HG03439 (cell line): ENCODE results near the gene CACNB2.

ENCODE experiments used
- ATAC-seq: cut with Tn5 transposase; IDR thresholded peaks from one replicate; pipeline ENCODE4 v1.9.1; 2021; ENCODE audit warnings: mild to moderate bottlenecking, moderate library complexity; ENCODE audit not compliant: unreplicated experiment

CACNB2 gene

DNA sequence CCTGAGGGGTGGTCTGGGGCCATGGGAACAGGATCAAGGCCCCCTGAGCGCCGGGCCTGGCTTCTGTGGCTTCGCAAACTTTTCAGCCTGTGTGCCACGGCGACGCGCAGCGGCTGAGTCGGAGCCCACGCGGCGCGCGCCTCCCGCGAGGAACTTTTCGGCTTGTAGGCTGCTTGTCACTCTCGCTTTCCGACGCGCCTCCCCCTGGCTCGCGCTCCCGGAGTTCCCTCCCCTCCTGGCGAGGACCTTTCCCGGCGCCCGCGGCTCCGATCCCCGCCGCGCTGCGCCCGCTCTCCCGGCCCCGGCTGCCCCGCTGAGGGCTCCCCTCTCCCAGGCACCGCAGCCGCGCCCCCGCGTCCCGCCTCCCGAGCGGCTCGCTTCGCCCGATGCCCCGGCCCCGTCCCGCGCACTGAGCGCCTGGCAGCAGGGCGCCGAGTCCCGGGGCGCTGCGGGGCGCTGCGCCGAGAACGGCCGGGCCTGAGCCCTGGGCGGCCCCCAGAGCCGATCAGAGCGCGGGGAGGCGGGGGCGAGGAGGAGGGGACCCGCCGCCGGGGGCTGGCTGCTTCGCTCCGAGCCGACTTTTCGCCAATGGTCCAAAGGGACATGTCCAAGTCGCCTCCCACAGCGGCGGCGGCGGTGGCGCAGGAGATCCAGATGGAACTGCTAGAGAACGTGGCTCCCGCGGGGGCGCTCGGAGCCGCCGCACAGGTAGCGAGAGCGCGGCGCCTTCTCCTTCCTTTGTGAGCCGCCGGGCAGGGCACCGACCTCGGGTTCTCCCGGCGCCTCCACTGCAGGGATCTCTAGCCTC is at the start of gene CACNB2:
CACNB2 (plus strand) TSS at position 276 of the 808 bp plus-strand sequence.
- ATAC-seq = no peak

DNA sequence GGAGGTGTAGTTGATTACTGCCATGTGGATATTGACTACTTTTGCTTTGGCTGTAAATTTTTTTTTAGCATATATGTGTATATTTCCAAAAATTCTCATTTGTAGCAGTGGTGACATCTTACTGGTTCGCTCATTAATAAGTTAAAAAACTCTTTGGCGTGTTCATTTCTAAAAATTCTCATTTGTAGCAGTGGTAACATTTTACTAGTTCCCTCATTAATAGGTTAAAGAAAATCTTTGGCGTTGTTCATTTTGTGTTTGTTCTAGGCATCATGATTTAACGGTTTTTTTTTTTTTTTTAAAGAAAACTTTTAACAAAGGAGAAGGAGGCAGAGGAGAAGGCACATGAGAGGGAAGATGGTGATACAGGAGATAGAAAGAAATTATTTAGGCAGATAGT is 45.9 kb upstream of the CACNB2 start:
- no peak for ATAC-seq

- no peak for ATAC-seq
Observed at GRCh38 chr10:18094793-18095192, 45.4 kb upstream of the CACNB2 start.

GRCh38 chr10:18097524-18097923 is 42.7 kb upstream of the CACNB2 start:
- no peak for ATAC-seq

GRCh38 chr10:18098201-18098600 is 42.0 kb upstream of the CACNB2 start:
- ATAC-seq = no peak

GRCh38 chr10:18099415-18099814 is 40.8 kb upstream of the CACNB2 start:
- no peak for ATAC-seq

- no peak for ATAC-seq
Observed at GRCh38 chr10:18100669-18101068, 39.6 kb upstream of the CACNB2 start.

DNA sequence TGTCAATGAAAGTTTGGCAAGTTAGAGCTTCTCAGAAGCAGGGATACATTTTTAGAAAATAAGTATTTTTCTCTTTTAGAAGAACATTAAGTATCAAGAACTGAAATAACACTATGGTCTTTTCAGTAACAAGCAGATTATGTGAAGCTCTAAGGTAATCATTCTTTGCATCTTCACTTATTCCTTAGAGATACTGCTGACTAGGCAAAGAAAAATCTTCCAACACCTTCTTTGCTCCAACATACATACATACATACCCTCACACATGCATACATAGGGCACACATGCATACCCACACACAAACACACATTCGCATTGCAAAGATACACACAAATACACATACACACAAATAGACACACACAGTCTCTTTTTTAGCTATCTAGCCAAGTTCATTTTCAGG is 37.8 kb upstream of the CACNB2 start:
- no peak for ATAC-seq

- ATAC-seq = no peak
Observed at GRCh38 chr10:18104223-18104872, 35.9 kb upstream of the CACNB2 start.

DNA sequence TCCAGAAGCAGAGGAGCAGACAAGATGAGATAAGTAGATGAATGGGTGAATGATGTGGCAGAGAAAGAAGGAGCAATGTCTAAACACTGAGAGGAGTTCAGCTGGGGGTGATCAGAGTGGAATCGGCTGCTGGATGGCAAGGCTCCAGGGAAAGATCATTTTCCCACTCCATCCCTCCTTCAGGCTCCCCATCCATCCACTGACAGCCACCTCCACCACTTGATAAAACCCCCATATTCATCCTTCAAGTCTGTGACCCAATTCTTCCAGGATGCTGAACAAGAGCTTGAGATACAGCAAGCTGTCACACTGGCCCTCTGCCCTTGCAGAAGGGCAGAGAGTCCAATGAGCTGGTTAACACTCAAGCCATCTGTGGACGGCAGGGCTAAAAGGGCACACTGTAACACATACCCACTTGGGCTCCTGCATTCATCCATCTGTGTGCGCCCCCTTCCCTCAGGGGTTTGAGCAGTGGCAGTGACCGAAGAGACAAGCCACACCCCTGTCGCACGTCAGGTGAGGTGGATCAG is 30.8 kb upstream of the CACNB2 start:
- ATAC-seq = no peak

DNA sequence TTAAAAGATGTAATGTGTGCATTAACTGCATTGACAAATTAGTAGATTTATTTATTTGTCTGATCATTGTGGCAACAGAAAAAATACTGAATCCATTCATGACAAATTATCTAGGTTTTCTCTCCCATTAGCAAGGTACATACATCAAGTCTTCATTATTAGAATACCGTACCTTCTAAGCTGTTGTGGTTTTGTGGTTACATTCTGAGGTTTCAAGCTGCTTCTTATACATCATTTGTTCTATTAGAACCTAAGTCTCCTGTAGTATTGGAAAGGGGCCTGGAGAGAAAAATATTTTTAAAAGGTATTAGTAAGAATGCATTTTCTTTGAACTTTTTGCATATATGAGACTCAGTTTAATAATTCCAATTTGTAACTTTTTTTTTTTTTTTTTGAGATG is 26.3 kb upstream of the CACNB2 start:
- ATAC-seq = no peak

DNA sequence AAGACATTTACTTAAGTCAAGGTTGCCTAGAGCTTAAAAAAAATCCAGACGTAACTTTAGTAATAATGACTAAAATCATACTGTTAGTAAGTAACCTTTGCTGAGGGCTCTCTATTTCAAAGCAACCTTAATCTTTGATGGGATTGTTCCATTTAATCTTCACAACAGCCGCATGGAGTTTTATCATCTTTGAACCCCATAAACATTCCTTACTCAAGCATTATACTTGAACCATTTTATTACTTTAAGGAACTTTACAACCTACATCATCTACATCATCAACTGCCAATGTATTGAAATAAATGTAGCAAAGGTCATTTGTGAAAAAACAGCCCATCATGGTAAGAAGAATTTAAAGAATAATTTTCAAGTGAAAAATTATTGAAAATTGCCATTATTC is 22.9 kb upstream of the CACNB2 start:
- no peak for ATAC-seq

DNA sequence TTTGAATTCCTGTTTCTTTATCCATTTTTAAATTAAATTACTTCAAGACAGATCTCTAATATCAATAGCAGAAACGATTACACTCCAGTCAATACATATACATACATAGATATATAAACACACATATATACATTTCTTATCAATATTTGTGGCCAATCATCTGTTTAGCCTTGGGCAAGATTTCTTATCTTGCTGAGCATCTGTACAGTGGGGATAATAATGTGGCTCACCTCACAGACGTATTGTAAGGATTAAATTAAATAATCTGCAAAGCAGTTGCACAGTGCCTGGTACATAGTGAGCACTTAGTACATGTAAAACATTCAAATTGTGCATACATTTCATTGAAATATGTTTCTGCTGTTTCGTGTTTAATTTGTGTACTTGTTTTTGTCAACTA is 17.5 kb upstream of the CACNB2 start:
- ATAC-seq = no peak

GRCh38 chr10:18133046-18133445 is 7.2 kb upstream of the CACNB2 start:
- ATAC-seq = no peak

DNA sequence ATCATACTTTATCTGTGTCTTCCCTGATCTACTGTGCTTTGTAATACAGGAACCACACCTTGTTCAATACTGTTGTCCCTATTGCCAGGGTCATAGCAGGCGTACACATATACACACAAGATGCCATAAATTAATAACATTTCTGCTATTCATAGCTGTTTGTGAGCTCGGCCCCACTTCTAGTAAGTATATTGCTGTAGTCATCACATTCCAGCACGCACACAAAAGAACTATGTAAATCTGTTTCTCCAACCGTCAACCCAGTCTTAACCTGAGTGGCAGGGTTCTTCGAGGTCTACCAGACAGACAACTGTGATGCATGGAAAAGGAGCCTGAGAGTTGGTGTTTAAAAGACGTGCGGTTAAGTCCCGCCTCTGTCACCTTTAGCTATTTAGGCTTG is 5.7 kb upstream of the CACNB2 start:
- ATAC-seq = no peak

DNA sequence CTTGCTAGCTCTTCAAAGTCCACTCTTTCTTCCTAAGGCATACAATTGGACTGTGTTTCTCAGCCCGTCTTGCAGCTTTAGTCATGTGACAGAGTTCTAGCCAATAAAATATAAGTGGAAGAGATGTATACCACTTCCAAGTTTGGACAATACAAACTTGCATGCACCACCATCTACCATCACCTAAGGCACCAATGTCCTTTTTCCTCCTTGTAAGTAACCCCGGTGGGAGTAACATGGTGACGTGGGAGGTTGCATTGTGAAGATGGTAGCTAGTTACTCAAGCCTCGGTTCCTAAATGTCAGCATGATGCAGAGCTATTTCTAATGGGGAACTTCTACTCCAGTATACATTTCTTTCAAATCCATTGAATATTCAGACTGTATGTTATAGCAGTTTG is 5.3 kb upstream of the CACNB2 start:
- no peak for ATAC-seq

GRCh38 chr10:18136073-18136791 is 4.0 kb upstream of the CACNB2 start:
- ATAC-seq = no peak

DNA sequence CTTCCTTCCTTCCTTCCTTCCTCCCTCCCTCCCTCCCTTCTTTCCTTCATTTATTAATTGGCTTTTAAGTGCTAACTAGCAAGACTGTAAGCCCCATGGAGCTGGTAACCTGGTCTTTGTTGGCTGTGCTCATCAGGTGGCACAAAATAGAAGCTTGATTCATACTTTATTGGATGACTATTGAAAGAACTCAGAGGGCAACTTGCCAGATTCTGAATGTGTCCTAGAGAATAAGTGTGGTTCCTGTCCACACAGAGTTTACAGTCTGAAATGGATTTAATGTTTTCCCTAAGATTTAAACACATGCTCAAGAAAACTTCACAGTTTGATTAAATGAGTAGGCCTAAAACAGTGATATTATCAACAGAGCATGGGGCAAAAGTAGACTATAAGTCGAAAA is 3.1 kb upstream of the CACNB2 start:
- no peak for ATAC-seq

- no peak for ATAC-seq
Observed at GRCh38 chr10:18140957-18141845, 977 bp downstream of the CACNB2 start.

DNA sequence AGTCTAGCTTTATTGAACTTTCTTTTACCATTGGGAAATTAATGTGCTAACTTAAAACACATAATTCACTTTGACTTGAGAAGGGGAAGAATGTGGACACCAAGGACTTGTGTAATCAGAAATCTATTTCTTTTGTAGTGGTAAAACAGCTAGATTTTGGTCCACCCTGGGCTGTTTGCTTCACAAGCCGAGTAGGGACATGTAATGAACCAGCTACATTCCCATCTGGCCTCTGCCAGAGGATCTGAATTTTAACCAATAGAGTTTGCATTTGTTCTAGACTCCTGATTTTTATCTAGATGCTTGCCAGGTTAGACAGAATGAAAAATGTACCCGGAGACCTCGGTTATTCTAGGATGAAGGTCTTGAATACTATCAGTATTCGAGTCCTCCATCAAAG is 1.9 kb downstream of the CACNB2 start:
- ATAC-seq = no peak

DNA sequence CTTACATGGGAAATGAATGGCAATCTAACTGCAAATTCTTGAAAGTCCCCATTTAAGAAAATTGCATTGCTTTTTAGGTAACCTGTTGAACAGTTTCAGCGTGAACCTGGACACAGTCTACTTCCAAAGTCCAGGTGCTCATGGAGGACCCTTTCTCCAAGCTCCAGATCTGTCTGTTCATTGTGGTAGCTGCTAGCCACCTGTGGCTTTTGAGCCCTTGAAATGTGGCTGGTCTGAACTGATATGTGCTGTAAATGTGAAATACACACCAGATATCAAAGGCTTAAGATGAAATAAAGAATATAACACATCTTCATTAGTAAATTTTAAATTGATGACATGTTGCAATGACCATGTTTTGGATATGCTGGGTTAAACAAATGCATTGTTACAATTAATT is 4.2 kb downstream of the CACNB2 start:
- ATAC-seq = no peak
